Measurements from ENCODE around the gene SUGP1.

SUGP1 gene

DNA sequence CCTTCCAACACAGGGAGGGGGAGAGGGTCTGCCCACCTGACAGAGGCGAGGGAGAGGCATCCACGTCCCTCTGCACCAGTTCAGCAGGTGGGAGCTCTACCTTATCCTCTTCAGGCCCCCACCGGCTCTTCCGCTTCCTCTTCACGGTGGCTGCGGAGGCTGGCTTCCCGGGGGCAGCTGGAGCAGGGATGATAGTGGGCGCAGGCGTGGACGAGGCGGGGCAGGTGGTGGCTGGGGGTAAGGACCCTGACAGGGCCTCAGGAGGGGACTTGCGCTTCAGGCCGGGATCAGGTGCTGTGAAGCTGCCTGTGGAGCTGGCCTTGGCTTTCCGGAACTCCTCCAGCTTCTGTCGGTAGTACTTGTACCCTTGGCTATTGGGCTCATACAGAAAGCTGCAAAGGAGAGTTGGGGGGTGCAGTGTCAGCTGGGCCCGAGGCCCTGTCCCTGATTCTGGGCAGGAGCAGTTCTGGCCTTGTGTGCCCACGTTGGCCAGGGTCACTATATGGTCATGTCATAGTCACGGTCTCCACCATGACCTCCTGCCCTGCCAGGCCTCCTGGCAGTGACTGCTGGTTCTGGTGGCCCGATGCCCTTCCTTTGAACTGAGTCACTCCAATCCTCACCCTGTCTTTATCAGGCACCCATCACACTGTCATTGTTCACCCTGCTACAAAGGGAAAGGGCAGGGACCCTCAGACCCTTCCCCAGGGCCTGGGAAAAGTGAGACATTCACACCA is 23.2 kb downstream of the SUGP1 start:
- no peak for DNase-seq

DNA sequence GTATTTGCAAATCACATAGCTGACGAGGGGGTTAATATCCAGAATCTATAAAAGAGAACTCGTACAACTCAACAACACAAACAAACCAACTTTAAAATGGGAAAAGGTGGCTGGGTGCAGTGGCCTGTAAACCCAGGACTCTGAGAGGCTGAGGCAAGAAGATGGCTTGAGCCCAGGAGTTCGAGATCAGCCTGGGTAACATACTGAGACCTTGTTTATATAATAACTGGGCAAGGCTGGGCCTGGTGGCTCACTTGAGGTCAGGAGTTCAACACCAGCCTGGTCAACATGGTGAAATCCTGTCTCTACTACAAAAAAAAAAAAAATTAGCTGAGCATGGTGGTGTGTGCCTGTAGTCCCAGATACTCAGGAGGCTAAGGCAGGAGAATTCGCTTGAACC is 25.4 kb downstream of the SUGP1 start:
- DNase-seq, result no peak

DNA sequence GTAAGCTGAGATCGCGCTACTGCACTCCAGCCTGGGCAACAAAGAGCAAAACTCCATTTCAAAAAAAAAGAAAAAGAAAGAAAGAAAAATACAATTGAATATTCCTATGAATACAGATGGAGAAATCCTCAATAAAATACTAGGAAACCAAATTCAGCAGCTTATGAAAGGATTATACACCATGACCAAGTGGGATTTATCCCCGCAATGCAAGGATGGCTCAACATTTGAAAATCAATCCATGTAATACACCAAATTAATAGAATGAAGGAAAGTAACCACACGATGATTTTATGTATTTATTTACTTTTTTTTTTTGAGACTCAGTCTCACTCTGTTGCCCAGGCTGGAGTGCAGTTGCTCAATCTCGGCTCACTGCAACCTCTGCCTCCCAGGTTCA is 27.7 kb downstream of the SUGP1 start:
- no peak for DNase-seq

DNA sequence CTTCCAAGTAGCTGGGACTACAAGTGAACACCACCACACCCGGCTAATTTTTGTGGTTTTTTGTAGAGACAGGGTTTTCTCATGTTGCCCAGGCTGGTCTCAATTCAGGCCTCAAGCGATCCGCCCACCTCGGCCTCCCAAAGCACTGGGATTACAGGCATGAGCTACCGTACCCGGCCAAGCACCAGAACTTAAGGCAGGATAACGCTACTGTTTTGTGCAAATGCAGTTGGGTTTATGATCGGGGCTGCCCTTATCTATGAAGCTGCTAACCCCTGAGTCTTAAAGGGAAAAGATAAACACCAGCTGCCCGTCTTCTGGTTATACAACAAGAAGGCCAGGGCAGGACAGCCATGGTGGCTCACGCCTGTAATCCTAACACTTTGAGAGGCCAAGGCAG is 34.6 kb downstream of the SUGP1 start:
- DNase-seq, result no peak

DNA sequence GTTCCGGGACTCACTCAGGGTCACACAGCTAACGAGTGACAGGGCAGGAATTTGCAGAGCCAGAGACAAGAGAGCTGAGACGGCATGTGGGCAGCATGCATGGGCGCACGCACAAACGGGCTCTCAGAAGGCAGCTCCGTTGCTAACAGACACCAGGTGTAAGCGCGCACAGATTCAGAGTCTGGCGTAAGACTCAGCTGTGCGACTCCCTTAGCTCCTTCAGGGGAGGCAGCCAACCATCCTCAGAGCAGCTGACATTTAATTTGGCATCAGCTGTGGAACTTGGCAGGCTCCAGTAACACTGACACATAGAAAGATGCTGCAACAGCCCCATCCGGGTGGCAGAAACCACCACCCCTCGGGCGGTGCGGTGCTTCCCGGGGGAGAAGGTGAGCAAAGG is 39.7 kb downstream of the SUGP1 start:
- DNase-seq, result no peak

DNA sequence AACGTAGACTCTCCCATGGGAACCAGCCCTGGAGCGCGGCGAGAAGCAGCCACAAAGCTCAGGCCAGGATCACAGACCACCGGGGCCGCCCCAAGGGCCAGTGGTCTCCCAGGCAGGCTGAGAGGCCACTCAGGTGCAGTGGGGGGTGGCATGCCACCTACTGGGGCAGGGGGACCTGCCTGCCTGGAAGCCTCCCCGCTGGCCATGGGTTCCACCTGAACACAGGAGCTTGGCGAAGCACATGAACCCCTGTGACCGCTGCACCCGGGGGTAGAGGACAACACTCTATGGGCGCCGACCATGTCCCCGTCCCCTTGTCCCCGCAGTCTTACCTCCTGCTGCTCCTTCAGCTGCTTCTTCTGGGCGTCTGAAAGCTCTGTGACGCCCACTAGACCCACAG is 40.5 kb downstream of the SUGP1 start:
- no peak for DNase-seq

DNA sequence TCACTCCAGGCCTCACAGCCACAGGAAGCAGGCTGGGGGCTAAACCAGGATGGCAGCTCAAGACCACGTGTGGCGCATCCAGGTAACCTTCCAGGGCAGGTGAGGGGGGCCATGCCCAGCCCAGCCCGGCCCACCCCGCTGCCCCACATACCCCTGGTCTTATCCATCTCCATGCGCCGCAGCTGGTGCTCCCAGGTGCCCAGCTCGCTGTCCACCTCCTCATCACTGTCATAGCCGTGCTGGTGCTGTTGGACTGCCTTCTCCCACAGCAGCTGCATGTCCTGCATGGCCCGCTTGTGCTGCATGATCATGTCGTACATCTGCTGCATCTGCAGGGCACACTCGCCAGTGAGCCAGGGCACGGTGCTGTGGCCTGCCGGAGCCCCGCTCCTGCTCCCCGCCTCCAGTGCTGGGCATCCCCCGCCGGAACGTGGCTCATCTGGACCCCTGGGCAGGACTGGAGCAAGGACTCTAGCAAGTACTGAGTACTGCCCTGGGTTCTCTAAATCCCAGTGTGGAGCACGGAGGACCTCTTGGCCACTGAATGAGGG is 41.2 kb downstream of the SUGP1 start:
- DNase-seq, result no peak

DNA sequence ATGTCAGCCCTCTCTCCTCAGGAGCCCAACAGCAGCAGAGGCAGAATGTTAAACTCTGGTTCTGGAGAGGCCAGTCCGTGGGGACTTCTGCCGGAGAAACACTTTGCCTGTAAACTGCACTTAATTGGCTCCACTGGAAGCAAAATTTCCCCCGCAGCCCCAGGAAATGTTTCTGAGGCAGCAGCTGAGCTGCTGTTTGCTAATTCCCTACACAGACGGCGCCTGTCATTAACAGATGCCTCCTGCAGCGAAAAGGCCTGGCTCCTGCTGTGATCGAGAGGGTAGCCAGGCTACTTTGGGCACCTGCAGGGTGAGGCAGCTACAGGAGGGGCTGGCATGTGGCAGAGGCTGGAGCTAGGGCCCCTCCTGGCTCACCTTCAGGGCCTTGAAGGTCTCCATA is 42.0 kb downstream of the SUGP1 start:
- DNase-seq, result no peak

DNA sequence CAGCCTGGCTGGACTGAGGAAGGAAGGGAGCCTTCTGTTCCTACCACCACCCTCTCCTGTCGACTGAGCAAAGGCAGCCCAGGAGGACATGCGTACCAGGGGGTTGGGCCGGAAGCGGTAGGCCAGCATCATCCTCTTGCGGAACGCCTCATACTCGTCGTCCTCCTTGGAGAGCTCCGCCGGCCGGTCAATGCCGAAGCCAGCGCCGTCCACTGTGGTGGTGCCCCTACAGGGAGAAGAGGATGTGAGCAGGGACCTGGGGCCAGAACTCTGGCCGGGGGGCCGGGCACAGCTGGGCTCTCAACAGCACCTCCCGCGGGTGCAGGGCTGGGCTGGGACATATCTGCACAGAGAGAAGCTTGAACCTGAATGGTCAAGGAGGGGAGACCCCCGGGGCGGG is 43.5 kb downstream of the SUGP1 start:
- no peak for DNase-seq

DNA sequence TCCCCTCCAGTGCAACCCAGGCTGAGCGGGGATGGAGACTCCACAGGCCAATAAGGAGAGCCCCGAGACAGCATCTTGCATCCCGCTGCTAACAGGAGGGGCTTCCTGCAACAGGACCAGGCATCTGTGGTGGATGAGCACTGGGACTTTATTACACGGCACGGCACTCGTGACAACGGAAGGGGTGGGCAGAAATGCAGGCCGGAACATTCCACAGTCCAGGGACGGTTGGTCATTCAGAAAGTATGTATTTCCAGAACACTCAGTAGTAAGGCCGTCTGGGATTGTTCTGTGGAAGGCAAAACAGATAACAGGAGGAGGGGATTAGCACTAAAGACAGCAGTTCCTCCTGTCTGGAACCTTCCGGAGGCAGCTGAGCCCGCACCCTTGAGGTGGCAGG is 43.9 kb downstream of the SUGP1 start:
- DNase-seq, result no peak

DNA sequence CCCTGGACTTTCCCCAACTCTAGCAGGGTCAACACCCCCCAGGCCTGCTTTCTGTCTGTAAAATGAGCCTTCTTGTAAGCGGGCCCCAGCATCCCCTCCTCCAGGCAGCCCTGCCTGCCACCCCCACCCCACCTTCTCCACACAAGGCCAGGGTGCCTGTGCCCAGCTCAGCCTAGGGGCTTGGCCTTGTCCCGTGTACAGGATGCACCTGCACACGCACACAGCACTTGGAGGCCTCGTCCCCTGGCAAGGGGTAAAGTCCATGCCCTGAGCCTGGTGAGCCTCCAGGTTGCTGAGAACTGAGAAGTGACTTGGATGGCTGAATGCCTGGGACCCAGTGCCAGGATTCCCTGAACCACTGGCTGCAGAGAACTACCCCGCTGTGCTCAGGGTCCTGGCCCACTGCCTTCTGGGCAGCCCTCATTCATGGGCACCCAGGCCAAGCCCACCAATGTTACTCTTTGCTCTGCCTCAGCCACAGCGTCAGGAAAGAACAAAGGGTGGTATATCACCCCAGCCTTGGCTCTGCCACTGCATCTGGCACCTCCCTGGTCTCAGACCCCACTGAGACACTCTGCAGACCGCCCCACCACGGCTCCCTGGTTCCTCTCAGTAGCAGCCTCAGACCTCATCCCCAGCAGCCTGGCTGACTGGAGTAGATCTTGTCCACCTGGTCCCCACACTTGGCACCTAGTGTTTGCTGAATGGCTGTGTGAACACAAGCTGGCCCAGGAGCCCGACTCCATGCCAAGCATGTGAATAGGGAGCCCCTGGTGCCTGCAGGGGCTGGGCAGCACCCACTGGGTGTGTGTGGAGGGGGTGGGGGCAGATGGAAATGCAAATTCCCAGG is 45.4 kb downstream of the SUGP1 start:
- no peak for DNase-seq

DNA sequence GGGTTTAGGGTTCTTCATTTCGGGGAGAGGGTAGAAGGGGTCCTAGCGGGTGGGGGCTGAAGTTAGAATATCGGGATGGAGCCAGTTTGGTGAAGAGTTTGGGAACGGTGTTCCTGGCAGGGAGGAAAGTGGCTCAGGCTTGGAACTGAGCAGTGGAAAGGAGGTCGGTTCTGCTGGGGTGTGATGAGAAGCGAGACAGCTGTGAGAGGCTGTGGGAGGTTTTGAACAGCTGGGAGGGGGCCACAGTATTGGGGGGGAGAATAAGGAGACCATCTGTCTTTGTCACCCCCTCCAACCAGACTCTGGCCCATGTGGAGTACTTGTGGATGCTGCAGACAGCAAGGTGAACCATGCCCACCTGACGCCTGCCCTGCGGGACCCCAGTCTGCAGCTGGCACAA is 46.2 kb downstream of the SUGP1 start:
- no peak for DNase-seq

DNA sequence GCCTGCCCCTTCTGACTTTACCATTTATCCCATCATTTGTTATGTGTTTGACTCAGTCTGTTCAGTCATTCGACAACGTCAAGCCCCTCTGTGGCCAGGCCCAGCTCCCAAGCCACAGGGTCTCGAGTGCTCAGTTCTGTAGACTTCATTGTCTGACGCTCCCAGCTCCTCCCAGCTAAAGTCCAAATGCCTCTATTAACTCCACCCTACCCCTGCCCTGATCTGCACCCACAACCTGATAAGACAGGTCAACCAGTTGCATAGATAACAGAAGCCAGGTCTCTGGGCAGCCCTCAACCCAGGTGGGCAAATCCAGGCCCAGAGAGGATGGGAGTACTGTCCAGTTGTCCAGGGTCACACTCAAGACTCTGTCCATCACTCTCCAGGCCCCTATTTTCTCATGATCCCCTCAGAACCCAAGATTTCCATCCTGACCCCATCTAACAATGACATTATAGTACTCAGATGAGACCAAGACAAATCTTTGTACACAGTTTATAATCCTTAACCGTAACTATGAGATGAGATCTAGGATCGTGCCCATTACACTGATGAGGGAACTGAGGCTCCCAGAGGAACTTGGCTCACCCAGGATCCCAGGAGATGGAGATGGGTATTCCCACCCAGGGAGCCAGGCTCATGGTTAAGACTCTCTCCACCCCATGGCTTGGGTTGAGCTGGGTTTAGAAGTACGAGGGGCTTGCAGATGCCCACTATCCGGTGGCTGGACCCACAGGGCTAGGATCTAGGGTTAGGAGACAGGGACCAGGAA is 48.3 kb downstream of the SUGP1 start:
- DNase-seq, result no peak

DNA sequence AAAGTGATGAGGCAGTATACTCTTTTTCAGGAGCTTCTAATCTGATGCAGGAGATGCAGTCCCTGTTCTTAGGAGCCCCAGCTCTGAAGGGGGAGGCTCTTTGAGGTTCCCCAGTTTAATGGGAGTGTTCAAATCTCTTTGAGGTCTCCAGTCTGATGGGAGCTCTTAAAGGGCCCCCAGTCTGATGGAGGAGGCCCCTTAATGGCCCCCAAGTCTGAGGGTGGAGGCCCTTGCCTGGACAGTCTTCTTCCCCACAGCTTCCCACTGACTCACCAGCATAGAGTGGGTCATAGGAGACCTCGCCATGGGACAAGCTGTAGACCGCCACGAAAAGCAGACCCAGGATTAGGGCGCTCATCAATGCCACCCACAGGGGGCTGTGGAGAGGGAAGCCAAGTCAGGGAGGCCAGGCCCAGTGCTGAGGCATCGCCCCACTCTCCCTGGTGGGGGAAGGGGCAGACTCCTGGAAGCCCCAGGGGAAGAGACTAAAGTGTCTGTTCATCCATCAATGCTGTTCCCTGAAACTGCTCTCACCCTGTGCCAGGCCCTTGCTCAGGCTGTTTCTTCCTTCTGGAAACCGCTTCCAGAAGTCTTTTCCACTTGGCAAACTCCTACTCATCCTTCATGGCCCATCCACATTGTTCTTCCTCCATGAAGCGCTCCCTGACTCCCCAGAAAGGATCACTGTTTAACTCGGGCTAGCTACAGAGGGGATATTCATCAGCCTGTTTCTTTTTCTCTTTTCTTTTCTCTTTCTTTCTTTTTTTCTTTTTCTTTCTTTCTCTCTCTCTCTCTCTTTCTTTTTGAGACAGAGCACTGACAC is 49.3 kb downstream of the SUGP1 start:
- DNase-seq, result no peak

DNA sequence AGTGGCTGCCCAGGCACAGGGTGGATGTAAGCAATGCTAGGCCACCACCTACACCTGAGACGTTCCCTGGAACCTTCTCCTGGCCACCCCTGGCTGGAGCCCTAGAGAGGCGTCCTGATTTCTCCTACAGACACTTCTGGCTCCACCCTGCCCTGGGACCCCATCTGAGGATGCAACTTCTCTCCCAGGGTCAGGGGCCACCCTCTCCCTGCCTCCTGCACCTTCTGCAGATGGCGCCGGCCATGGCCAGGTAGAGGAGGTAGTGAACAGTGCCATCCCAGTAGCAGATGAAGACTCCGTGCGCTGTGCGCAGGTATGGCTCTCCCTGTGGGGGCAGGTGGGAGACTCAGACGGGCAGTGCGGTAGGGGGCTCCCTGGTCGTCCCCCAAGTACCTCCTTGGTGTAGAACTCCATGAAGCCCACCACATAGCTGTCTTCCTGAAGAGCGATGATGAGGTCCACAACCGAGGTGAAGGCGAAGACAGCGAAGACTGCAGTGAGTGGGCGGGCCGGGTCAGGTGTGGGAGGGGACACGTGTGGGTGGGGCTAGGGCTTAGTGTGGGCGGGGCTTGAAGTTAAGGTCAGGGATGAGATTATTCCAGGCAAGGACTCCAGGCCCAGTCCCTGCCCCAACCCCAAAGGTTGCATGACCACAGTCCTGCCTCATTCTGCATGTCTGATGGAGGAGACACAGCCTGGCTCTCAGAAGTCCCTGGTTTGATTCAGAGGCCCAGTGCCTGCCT is 50.2 kb downstream of the SUGP1 start:
- no peak for DNase-seq

DNA sequence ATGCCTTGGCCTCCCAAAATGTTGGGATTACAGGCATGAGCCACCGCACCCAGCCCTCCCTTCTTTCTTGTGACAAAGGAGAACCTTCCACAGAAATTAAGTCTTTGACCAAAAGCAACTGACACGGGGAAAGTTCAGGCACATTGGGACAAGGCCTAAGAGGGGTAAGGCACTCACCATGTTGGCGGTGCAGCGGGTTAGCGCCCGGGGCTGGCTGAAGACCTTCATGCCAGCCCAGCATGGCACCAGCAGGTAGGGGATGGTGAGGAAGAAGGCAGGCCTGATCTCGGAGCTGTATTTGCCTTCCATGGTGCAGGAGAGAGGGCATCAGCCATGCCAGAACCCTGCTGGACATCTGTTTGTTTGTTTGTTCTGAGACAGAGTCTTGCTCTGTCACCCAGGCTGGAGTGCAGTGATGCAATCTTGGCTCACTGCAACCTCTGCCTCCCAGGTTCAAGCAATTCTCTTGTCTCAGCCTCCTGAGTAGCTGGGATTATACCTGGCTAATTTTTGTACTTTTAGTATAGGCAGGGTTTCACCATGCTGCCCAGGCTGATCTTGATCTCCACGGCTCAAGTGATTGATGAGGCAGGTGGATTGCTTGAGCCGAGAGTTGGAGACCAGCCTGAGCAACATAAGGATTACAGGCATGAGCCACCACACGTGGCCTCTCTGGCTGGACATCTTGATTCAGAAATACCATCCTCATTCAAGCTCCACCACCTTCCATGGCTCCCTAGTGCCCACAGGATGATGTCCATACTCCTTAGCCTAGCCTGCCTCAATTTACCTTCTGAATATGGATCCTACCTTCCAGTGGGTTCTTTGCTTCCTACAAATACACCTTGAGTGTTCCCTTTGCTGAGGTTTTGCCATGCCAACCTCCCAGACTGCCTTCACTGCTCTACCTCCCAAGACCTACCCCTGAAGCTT is 51.6 kb downstream of the SUGP1 start:
- no peak for DNase-seq

DNA sequence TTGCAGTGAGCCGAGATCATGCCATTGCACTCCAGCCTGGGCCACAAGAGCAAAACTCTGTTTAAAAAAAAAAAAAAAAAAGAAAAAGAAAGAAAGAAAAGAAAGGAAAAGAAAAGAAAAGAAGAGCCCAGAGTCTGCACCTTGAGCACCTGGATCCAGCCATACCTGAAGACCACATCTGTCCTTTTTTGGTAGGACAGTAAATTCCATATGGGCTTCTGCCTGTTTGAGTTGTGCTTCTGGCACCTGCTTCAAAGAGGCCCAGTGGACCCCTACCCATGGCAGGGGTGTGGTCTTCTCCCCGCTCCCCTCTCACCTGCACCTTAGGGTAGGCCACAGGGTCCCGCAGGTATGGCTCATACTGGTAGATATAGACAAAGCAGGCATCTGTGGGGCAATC is 53.0 kb downstream of the SUGP1 start:
- DNase-seq, result no peak

DNA sequence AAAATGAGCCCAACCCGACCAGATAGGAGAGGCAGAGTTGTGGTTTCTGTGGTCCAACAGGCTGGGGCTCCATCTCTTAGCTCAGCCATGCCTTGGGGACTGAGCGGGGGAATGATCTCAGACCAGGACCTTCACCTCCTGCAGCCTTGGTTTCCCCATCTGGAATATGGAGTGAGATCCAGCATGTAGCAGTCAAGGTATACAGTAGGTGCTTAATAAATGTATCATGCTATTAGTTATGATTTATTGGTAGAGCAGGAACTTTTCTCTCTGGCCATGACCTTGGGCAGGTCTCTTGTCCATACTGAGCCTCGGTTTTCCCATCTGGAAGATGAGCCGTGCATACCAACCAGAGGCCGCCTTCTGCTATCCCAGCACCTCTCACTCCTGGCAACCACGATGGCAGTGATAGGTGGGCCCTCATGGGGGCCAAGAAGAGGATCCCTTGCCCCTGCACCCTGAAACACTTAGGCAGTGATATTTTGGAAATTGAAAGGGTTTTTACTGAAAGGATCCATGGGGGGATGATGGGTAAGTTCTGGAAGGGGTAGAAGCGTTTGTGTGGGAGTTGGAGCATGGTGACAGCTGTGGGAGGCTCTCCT is 56.3 kb downstream of the SUGP1 start:
- DNase-seq, result no peak

DNA sequence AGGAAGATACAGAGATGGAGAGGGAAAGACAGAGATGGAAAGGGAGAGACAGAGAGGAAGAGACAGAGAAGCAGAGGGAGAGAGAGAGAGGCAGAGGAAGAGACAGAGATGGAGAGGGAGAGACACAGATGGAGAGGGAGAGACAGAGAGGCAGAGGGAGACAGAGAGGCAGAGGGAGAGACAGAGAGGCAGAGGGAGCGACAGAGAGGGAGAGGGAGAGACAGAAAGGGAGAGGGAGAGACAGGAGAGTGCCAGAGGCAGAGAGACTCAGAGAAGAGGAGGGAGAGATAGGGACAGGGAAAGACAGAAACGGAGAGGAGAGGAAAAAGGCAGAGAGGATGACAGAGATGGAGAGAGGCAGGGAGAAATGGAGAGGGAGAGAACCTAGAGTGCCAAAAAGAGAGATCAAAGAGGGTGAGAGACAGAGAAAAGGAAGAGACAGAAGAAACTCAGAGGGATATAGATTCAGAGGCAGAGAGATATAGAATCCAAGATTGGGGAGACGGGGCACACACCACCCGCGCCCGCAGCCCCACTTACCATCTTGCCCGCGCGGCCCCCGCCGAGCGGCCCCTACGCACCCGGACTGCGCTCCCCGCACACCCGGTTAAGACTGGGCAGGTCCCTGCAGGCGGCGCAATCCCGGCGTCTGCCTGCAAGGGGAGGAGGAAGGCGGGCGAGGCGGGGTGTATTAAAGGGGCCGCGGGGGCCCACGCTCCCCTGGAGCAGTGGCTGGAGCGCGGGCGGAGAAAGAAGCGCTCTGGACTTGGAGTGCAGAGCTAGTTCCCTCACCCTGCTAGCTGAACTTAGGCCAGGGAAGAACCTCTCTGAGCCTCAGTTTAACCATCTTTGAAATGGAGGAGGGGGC is 57.9 kb downstream of the SUGP1 start:
- DNase-seq, result no peak

All from right forelimb (tissue), 1 donor.